Fibroblast of skin of left biceps (primary cell): Measurements from ENCODE around the gene UQCRFS1.
"Not testable (repeated sequence)": the region's sequence is repeated elsewhere in the genome, so short reads cannot be mapped to it uniquely, and the experiment has no call there.

Experiments used
- DNase-seq, 2 experiments: peaks; one replicate each; pipeline ENCODE4 v3.0.0-alpha.2; 2013; ENCODE audit warnings: low read depth in 2 of 2

The UQCRFS1 gene

GRCh38 chr19:29212648-29213573 lies at the start of gene UQCRFS1:
UQCRFS1 (minus strand) TSS chr19:29213151; CDS start chr19:29213118, 33 bp downstream.
- DNase-seq: peak; percentile 74 to 75

- DNase-seq: no peak
These were observed 49.1 kb upstream of the UQCRFS1 start for GRCh38 chr19:29262085-29262484.

- no peak for DNase-seq
These were observed 47.7 kb upstream of the UQCRFS1 start for GRCh38 chr19:29260477-29261317.

- no peak for DNase-seq
These were observed 46.9 kb upstream of the UQCRFS1 start for GRCh38 chr19:29259867-29260281.

GRCh38 chr19:29259153-29259552 lies 46.2 kb upstream of the UQCRFS1 start:
- DNase-seq: no peak

- no peak for DNase-seq
These were observed 43.6 kb upstream of the UQCRFS1 start for GRCh38 chr19:29256516-29256915.

- DNase-seq: no peak
These were observed 43.0 kb upstream of the UQCRFS1 start for GRCh38 chr19:29255912-29256311.

- no peak for DNase-seq
These were observed 42.1 kb upstream of the UQCRFS1 start for GRCh38 chr19:29255006-29255405.

- DNase-seq: not testable (repeated sequence)
These were observed 36.8 kb upstream of the UQCRFS1 start for GRCh38 chr19:29249798-29250197.

GRCh38 chr19:29248332-29248844 lies 35.4 kb upstream of the UQCRFS1 start:
- DNase-seq: no peak

GRCh38 chr19:29247872-29248271 lies 34.9 kb upstream of the UQCRFS1 start:
- no peak for DNase-seq

- no peak for DNase-seq
These were observed 34.5 kb upstream of the UQCRFS1 start for GRCh38 chr19:29247471-29247870.

- DNase-seq: no peak
These were observed 34.1 kb upstream of the UQCRFS1 start for GRCh38 chr19:29247051-29247450.

- no peak for DNase-seq
These were observed 32.3 kb upstream of the UQCRFS1 start for GRCh38 chr19:29245215-29245614.

- no peak for DNase-seq
These were observed 28.4 kb upstream of the UQCRFS1 start for GRCh38 chr19:29241324-29241723.

- no peak for DNase-seq
These were observed 26.3 kb upstream of the UQCRFS1 start for GRCh38 chr19:29239213-29239776.

GRCh38 chr19:29233591-29233990 lies 20.6 kb upstream of the UQCRFS1 start:
- no peak for DNase-seq

- DNase-seq: no peak
These were observed 19.4 kb upstream of the UQCRFS1 start for GRCh38 chr19:29232315-29232852.

GRCh38 chr19:29231306-29231705 lies 18.4 kb upstream of the UQCRFS1 start:
- DNase-seq: not testable (repeated sequence)

GRCh38 chr19:29217616-29218015 lies 4.7 kb upstream of the UQCRFS1 start:
- no peak for DNase-seq

- DNase-seq: no peak
These were observed 3.1 kb upstream of the UQCRFS1 start for GRCh38 chr19:29216021-29216420.
